Measurements from ENCODE around the gene HAL.

HAL gene

DNA sequence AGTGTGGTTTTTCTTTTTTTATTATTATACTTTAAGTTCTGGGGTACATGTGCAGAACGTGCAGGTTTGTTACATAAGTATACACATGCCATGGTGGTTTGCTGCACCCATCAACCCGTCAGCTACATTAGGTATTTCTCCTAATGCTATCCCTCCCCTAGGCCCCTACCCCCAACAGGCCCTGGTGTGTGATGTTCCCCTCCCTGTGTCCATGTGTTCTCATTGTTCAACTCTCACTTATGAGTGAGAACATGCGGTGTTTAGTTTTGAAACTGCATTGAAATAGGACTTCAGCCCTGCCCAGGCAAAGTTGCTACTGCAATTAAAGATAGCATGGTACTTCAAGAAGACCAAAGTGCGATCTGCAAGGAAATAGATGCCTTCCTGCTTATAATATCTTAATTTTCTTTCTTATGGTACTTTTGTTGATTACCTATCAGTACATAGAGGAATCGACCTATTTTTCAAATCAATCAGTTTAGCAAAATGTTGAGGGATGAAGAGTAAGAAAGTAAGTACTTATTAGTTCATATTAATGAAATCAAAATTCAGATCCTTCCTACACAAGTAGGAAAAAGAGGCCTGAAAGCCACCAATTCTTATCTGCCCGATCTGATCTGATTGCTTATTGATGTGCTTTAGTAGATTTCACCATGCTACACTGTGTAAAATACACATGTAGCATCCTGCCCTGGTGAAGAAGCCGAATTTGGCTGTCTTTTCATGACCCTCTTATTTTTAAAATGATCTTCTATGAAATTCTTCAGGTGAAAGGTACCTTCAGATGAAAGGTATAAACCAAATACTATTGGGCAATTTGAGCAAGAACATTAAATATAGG is 37.6 kb upstream of the HAL start:
- TF ChIP-seq, protein P1, sequence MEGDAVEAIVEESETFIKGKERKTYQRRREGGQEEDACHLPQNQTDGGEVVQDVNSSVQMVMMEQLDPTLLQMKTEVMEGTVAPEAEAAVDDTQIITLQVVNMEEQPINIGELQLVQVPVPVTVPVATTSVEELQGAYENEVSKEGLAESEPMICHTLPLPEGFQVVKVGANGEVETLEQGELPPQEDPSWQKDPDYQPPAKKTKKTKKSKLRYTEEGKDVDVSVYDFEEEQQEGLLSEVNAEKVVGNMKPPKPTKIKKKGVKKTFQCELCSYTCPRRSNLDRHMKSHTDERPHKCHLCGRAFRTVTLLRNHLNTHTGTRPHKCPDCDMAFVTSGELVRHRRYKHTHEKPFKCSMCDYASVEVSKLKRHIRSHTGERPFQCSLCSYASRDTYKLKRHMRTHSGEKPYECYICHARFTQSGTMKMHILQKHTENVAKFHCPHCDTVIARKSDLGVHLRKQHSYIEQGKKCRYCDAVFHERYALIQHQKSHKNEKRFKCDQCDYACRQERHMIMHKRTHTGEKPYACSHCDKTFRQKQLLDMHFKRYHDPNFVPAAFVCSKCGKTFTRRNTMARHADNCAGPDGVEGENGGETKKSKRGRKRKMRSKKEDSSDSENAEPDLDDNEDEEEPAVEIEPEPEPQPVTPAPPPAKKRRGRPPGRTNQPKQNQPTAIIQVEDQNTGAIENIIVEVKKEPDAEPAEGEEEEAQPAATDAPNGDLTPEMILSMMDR (IDR thresholded peaks at IDR 0.05; ENCODE audit: control insufficient read depth, insufficient read depth, low read depth, low read length, missing control alignments), result no peak
- no peak overlapping the region for H3K4me3 ChIP-seq (ENCODE audit: control insufficient read depth, low read depth, low read length)
- DNase-seq (ENCODE audit: low read depth), result no peak

DNA sequence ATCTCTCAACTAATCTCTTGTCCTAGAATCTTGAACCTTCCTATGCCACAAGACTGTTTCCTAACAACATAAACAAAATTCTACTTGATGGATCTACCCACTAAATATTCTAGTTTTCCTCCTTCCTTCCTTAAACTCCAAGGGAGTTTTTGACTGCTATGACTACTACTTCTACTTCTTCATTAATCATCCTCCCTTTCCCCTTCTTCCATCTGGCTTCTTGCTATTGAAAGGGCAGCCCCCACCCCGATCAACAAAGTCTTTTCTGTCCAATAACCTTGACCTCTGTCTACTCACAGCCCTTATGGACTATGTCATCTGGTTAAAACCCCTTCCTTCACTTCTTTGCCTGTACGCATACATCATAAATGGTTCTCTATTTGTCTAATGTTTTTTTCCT is 33.7 kb upstream of the HAL start:
- TF ChIP-seq, protein P1 (IDR thresholded peaks at IDR 0.05; ENCODE audit: control insufficient read depth, insufficient read depth, low read depth, low read length, missing control alignments), result no peak
- no peak for DNase-seq (ENCODE audit: low read depth)
- no peak overlapping the region for H3K4me3 ChIP-seq (ENCODE audit: control insufficient read depth, low read depth, low read length)

DNA sequence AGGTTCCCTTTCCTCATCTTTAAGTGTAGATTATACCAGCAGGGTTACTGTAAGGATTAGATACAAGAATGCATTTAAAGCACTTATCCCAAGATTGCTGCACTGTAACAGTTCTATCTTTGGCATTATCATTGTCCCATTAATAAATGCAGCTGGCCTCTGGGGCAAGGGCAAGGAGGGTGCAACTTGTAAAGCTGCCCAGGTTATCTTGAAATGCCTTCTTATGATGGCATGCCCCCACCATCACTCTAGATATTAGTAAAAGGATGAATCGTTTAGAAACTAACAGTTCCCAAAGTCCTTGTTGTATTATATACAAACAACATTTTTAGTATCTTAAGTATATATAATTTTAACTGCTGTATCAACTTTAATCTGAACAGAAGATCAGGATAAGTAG is 32.4 kb upstream of the HAL start:
- no peak for DNase-seq (ENCODE audit: low read depth)

DNA sequence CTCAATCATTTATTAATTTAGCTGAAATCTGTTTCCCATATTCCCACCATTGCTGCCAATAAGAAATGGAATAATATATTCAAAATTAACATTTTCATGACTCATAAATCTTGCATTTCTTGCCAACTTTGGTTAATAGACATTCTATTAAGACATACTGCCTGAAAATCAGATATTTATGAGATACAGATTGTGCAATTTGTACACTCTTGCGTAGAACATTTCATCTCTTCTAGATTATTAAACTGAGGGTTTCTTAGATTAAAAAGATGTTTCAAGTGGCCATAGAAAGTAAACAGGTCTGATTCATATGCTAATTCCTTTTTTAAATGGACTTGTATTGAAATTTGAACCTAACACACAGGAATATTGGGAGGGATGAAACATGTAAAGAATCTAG is 30.2 kb upstream of the HAL start:
- DNase-seq (ENCODE audit: low read depth), result no peak
- TF ChIP-seq, protein P1 (IDR thresholded peaks at IDR 0.05; ENCODE audit: control insufficient read depth, insufficient read depth, low read depth, low read length, missing control alignments), result no peak
- H3K4me3 ChIP-seq (ENCODE audit: control insufficient read depth, low read depth, low read length), result no peak overlapping the region

More for the DNA sequence above, 32.4 kb upstream of the HAL start:
- TF ChIP-seq, protein P1 (IDR thresholded peaks at IDR 0.05; ENCODE audit: control insufficient read depth, insufficient read depth, low read depth, low read length, missing control alignments), result no peak
- no peak overlapping the region for H3K4me3 ChIP-seq (ENCODE audit: control insufficient read depth, low read depth, low read length)

DNA sequence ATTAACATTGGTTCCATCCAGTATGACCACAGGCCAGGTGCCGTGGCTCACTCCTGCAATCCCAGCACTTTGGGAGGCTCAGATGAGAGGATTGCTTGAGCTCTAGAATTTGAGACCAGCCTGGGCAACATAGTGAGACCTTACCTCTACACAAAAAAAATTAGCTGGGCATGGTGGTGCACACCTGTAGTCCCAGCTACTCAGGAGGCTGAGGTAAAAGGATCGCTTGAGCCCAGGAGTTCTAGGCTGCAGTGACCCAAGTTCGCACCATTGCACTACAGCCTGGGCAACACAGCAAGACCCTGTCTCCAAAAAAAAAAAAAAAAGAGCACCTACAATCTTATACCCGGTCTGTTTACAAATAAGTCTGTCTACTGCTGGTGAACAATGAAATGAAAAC is 29.4 kb upstream of the HAL start:
- TF ChIP-seq, protein P1 (IDR thresholded peaks at IDR 0.05; ENCODE audit: control insufficient read depth, insufficient read depth, low read depth, low read length, missing control alignments), result no peak
- no peak overlapping the region for H3K4me3 ChIP-seq (ENCODE audit: control insufficient read depth, low read depth, low read length)
- no peak for DNase-seq (ENCODE audit: low read depth)

DNA sequence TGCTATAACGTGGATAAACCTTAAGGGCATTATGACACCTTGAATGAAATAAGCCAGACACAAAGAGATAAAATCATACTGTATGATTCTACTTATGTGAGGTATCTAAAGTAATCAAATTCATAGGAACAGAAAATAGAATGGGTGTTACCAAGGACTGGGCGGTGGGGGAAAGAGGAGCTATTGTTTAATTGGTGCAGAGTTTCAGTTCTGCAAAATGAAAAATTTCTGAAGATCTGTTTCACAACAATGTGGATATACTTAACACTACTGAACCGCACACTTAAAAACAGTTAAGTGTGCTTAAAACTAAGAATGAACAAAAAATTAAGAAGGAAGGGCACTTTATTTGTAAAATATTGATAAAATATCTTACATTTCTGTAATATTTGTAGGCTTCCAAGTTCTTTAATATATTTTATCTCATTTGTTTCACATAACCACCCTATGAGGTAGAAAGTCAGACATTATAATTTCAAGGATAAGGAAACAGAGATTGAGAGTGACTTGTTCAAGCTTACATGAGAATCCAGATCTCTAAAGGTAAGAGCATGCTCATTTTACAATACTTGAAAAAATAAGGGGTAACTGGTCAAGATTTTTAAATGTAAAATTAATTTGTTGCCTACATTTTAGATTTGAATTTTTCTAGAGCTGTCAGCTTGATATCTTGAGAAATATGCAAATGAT is 24.3 kb upstream of the HAL start:
- DNase-seq (ENCODE audit: low read depth), result no peak
- H3K4me3 ChIP-seq (ENCODE audit: control insufficient read depth, low read depth, low read length), result no peak overlapping the region
- TF ChIP-seq, protein P1 (IDR thresholded peaks at IDR 0.05; ENCODE audit: control insufficient read depth, insufficient read depth, low read depth, low read length, missing control alignments), result no peak

All from AG09309 (cell line).